ENCODE measurements around the gene PTCD2.

The PTCD2 gene

DNA sequence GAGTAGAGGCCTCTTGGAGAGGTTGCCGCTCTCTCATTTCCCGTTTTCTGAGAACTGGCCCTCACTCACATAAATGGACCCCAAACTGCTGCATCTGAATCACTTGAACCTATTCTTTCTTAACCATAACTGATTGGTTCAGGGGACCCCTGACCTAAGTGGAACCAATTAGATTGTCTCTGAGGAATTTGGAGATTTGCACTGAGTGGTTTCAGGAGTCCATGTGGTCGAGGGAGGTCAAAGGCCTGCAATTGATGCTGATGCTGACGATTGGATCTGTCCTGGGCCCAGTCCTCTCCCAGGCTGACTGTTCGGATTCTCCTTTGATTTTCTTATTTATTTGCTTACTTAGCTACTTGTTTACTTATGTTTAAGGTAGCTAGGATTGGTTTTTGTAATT, 88.0 kb downstream of the PTCD2 start:
- Histone ChIP-seq H3K27ac (ENCODE audit: low read depth, low read length) (no peak overlapping the region), H3K4me1 (ENCODE audit: insufficient read depth, low read length) (peaks cover under 1% of the 10 kb centered on the region), H3K9me3 (ENCODE audit: low read length) (no peaks in the 10 kb centered on the region), H3K9ac (ENCODE audit: low read length) (no peak overlapping the region), H3K4me3 (ENCODE audit: low read depth in 1 of 2, low read length in 2 of 2) (no peak overlapping the region), H3K36me3 (ENCODE audit: insufficient read depth, low read length) (no peaks in the 10 kb centered on the region), H3K27me3 (ENCODE audit: control insufficient read depth in 1 of 2, insufficient read depth in 2 of 2, low read length in 2 of 2) (no peaks in the 10 kb centered on the region)

DNA sequence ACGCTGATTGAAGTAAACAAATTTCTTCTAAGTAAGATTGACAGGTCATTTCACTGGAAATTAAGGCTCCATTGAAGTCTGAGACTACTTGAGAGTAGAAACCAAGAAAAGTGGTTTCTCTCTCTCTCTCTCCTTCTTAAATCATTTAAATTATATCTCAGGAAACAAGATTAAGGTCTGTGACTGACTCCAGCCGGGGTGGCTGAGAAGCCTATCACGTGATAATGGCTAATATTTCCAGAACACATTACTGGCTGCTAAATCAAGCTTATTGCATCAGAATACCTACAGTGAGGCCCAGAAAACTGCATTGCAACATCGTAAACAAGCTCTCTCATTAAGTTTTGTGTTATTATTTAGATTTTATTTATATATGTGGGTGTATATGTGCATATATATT, 88.4 kb downstream of the PTCD2 start:
- Histone ChIP-seq H3K4me3 (ENCODE audit: low read depth in 1 of 2, low read length in 2 of 2) (no peak overlapping the region), H3K9me3 (ENCODE audit: low read length) (no peaks in the 10 kb centered on the region), H3K27me3 (ENCODE audit: control insufficient read depth in 1 of 2, insufficient read depth in 2 of 2, low read length in 2 of 2) (no peaks in the 10 kb centered on the region), H3K36me3 (ENCODE audit: insufficient read depth, low read length) (no peaks in the 10 kb centered on the region), H3K27ac (ENCODE audit: low read depth, low read length) (no peak overlapping the region), H3K4me1 (ENCODE audit: insufficient read depth, low read length) (no peaks in the 10 kb centered on the region), H3K9ac (ENCODE audit: low read length) (no peak overlapping the region)

DNA sequence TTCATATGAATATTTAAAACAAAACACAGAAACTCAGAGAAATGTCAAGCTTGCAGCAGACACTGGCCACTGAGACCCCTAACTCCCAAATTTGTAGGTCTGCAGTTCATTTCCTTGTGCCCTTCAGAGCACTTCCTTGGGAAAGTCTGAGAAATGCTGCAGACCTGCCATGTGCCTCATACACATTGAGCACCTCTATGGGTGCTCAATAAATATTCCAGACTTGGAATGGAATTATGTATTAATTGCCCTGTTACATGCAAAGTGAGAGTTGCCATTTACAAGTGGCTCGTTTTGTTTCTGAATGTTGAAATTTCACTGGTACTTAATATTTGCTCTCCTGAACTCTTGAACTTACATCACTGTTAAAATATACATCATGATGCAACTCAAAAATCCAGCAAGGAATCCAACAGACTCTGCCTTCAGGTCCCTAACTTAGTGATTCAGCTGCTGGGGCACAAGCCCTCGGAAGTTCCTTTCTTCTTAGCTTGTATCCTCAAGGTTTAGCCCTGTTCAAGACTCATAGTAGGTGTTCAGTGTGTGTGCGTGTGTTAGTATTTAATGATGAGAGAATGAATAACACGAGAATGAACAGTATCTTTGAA, 90.6 kb downstream of the PTCD2 start:
- no peaks in the 10 kb centered on the region for H3K9me3 ChIP-seq (ENCODE audit: low read length)
- H3K4me1 ChIP-seq (ENCODE audit: insufficient read depth, low read length): no peaks in the 10 kb centered on the region
- H3K36me3 ChIP-seq (ENCODE audit: insufficient read depth, low read length): no peaks in the 10 kb centered on the region

DNA sequence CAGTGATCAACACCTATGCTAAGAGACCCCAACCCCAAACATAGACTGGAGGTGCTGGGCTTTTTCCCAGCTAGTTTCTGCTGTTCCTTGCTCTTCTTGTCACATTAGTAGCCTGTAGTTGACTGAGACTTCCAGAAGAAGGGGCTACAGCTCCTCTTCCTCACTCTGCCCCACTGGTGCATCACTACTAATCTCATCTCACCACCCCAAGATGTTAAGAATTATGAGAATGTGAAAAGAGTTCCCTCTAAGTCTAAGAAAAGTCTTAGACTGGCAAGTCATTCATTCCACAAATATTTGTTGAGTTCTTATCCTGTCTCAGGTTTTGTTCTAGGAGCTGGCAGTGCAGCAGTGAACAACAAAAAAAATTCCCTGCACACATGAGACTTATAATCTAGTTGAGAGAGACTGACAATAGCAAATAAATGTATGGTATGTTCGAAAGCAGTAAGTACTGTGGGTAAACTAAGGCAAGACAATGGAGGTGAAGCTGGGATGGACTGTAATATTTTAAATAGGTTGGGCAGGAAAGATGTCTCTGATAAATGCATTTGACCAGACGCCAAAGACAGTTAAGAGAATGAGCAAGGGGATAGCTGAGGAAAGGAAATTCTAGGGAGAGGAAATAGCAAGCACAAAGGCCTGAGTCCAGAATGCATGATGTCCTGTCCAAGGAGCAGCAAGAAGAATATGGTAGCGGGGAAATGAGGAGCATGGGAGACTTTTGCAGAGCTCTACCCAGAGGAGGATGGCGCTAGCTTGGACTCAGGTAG, 92.3 kb downstream of the PTCD2 start:
- H3K4me3 ChIP-seq (ENCODE audit: low read depth in 1 of 2, low read length in 2 of 2): no peak overlapping the region

More for the DNA sequence above, 90.6 kb downstream of the PTCD2 start:
- Histone ChIP-seq H3K27me3 (ENCODE audit: control insufficient read depth in 1 of 2, insufficient read depth in 2 of 2, low read length in 2 of 2) (no peaks in the 10 kb centered on the region), H3K27ac (ENCODE audit: low read depth, low read length) (no peak overlapping the region), H3K9ac (ENCODE audit: low read length) (no peak overlapping the region), H3K4me3 (ENCODE audit: low read depth in 1 of 2, low read length in 2 of 2) (no peak overlapping the region)

DNA sequence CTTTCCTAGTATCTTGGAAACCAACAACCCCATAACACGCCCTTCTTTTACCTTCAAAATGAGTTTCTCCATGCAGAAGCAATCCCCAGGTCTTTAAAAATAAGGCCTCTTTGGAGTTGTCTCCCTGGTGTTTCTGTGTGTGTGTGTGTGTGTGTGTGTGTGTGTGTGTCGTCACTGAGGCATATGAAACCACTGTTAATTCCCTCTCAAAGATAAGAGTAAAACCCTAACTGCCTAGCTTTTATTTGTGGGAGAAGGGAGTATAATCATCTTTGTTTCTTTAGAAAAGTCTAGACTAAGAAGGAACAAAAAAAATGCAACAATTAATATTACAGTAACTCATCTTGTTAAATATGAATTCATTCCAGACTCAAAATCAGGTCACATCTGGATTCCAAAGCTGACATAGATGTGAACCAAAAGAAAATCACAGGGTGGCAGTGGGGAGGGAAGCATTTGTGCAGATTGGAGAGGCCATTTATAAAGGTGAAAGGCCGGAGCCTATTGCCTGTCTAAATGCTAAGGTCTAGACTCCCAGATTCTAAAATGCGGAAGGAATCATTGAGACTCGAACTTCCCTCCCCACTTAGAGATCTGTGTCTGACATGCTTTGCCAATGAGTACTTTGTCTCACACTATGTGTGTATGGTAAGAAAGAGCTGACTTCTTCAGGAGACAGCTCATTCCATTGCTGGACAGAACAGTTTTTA, 95.6 kb downstream of the PTCD2 start:
- Histone ChIP-seq H3K4me3 (ENCODE audit: low read depth in 1 of 2, low read length in 2 of 2) (no peak overlapping the region), H3K27ac (ENCODE audit: low read depth, low read length) (no peak overlapping the region), H3K4me1 (ENCODE audit: insufficient read depth, low read length) (no peaks in the 10 kb centered on the region), H3K9ac (ENCODE audit: low read length) (no peak overlapping the region), H3K36me3 (ENCODE audit: insufficient read depth, low read length) (no peaks in the 10 kb centered on the region), H3K9me3 (ENCODE audit: low read length) (no peaks in the 10 kb centered on the region), H3K27me3 (ENCODE audit: control insufficient read depth in 1 of 2, insufficient read depth in 2 of 2, low read length in 2 of 2) (no peaks in the 10 kb centered on the region)

More for the DNA sequence above, 92.3 kb downstream of the PTCD2 start:
- Histone ChIP-seq H3K9me3 (ENCODE audit: low read length) (no peaks in the 10 kb centered on the region), H3K36me3 (ENCODE audit: insufficient read depth, low read length) (no peaks in the 10 kb centered on the region), H3K4me1 (ENCODE audit: insufficient read depth, low read length) (no peaks in the 10 kb centered on the region), H3K9ac (ENCODE audit: low read length) (no peak overlapping the region), H3K27ac (ENCODE audit: low read depth, low read length) (no peak overlapping the region), H3K27me3 (ENCODE audit: control insufficient read depth in 1 of 2, insufficient read depth in 2 of 2, low read length in 2 of 2) (no peaks in the 10 kb centered on the region)

DNA sequence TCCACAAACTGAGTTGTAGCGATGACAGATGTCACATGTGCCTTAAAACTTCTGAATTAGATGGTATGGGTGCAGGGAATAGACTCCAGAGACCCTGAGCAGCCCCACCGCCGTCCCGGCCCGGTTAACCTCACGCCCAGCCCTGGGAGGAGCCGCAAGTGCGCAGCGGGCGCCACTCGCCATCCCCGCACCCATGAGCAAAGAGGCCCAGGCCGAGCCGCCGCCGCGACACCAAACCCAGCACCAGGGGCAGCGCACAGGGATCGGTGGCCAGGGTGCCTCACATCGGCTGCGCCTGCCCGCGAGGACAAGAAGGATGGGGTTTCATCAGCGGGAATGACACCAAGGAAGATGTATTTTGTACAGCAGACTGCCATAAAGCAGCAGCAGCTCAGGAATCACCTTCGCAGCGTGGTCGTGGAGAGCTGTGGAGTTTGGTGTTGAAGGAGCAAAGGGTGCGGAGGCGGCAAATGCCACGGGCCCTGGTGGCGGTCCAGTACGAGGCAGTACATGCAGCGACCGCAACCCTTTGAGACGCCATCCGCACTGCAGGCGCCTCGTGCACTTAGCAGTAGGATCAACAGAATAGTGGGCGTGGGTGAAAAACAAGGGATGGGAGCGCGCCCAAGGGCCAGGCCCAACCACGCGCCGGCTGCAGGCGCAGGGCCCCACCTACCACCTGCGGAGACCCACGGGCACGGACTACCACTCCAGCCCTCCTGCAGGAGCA, 97.3 kb downstream of the PTCD2 start:
- Histone ChIP-seq H3K27ac (ENCODE audit: low read depth, low read length) (no peak overlapping the region), H3K9ac (ENCODE audit: low read length) (no peak overlapping the region), H3K36me3 (ENCODE audit: insufficient read depth, low read length) (no peaks in the 10 kb centered on the region), H3K4me1 (ENCODE audit: insufficient read depth, low read length) (no peaks in the 10 kb centered on the region), H3K27me3 (ENCODE audit: control insufficient read depth in 1 of 2, insufficient read depth in 2 of 2, low read length in 2 of 2) (no peaks in the 10 kb centered on the region), H3K4me3 (ENCODE audit: low read depth in 1 of 2, low read length in 2 of 2) (no peak overlapping the region), H3K9me3 (ENCODE audit: low read length) (no peaks in the 10 kb centered on the region)

All from muscle layer of colon (tissue), 2 donors.